Limb (tissue), 2 donors: Measurements from ENCODE around the gene CCDC106.

Source experiments
- DNase-seq, 2 donors: peaks; one replicate each; pipeline ENCODE4 v3.0.0-alpha.2; 2016; ENCODE audit errors: extremely low spot score in 2 of 2

The CCDC106 gene

GRCh38 chr19:55650126-55650557 is 2.1 kb downstream of the CCDC106 start:
- DNase-seq: no peak

GRCh38 chr19:55650602-55651230 is 2.7 kb downstream of the CCDC106 start:
- peak in 1 of 2 donors; percentile 26 for DNase-seq

GRCh38 chr19:55651236-55651635 is 3.2 kb downstream of the CCDC106 start:
- peak in 1 of 2 donors; percentile 34 for DNase-seq

DNA sequence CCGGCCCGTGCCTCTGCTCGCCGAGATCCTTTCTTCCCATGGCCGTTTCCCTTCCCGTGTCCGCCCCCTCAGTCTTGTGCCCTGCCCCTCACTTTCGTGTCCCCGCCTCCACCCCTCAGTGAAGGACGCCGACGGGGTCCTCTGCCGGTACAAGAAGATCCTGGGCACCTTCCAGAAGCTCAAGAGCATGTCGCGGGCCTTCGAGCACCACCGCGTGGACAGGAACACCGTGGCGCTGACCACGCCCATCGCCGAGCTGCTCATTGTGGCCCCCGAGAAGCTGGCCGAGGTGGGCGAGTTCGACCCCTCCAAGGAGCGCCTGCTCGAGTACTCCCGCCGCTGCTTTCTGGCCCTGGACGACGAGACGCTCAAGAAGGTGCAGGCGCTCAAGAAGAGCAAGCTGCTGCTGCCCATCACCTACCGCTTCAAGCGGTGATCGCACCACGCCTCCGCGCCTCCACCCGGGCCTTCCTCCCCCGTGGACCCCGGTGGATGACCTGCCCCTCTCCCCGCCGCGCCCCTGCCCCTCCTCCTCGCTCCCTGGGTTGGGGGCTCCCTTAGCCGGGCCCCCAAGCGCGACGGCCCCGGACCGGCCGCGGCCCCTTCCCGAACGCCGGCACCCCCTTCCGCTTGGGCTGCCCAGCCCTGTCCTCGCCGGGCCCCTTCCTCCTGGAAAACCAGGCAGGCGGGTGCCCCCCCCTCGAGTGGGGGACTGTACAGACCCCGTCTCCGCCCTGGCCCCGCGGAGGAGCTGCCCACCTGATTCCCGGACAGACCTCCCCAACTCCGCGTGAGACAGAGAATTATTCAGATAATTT is 4.5 kb downstream of the CCDC106 start:
- DNase-seq: peak in 1 of 2 donors; percentile 52

DNA sequence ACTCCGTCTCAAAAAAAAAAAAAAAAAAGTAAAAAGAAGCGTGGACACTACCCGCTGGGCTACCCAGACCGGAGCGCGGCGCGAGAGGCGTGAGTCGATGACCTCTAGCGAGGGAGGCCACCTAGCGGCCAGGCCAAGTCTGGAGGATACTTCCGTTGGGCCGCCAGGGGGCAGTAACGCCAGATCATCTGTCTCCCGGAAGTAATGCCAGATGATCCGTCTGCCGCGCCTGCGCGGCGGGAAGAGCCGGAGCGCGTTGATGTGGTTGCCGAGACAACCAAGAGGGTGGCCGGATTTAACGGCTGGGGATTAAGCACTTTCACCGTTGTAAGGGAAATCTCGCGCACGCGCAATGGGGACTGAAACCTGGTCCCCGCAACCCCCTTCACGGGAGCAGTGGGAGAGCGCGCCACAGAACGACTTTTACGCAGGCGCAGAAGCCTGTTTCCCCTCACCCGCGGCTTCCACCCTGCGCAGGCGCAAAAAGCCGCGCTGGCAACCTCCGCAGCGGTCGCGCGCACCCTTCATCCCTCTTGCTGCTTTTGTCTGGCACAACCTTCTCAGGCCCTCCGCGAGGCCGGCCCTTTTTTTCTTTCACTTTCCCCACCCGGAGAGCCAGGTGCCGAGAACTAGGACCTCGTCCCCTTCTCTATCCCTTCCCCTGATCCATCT is 5.8 kb downstream of the CCDC106 start:
- DNase-seq: peak; percentile 99 to 100

DNA sequence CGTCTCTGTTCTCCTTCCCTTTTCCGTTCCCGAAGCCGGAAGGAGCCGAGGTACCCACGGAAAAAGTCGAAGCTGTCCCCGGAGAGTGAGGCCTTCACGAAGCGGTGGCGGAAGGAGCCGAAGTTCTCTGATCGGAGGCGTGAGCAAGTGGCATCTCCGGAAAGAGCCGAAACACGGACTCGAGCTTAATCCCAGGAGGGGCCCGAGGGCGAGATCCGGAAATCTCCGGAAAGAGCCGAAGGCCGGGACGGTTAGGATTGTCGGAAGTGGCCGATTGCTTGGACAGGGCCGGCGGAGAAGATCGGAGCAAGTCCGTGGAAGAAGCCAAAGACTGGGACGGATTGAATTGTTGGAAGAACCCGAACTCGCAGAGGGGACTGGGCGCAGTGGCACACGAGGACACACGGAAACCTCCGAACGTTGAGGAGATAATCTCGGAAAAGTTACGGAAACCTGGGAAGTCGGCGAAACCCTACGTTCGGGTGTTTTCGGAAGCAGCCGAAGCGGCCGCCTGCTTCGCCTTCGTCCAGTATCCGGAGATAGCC is 6.4 kb downstream of the CCDC106 start:
- DNase-seq: peak; percentile 99 to 100

- peak; percentile 96 to 99 for DNase-seq
Measured at GRCh38 chr19:55654868-55655647, 7.0 kb downstream of the CCDC106 start, which contains the start of gene U2AF2. U2AF2 (plus strand) TSS chr19:55655035; CDS start chr19:55655105, 70 bp downstream.

DNA sequence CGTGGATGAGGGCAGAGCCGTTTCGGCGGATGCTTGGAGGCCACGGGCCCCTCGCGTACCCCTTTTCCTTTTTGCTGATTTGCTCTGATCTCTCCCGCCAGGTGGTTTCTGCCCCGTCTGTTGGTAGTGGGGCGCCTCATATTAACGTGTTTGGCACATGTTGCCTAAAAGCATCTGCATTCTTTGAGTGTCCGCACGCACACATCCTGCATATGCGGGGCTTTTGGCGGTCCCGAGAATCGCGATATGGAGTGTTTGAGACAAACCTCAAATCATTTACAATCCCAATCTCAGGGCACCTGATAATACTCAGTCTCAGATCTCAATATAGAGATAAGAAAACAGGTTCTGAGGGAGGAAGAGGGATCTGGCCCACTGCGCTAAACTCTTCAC is 7.6 kb downstream of the CCDC106 start:
- no peak for DNase-seq

GRCh38 chr19:55656552-55656951 is 8.5 kb downstream of the CCDC106 start:
- no peak for DNase-seq

GRCh38 chr19:55656988-55657747 is 9.2 kb downstream of the CCDC106 start:
- DNase-seq: no peak

DNA sequence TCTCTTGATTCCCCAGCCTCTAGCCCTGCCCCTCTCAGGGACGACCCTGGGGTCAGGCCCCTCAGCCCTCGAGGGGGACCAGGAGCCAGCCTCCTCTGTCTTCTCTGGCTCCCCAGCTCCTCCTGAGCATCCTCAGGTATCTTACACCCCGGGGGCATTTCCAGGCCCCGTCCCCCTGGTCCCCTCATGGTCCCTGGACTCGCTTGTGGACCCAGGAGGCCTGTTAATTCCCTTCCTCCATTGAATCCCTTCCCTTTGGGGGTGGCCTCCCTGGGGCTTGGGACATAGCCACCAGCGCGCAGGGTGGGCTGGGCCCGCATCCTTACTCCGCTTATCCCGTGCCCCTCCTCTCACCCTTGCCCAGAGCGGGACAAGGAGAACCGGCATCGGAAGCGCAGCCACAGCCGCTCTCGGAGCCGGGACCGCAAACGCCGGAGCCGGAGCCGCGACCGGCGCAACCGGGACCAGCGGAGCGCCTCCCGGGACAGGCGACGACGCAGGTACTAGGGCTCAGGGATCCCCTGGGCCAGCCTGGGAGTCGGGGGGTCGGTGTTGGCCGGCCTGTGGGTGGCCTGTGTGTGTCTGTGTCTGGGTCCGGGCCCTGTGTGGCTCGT is 10.9 kb downstream of the CCDC106 start:
- no peak for DNase-seq

DNA sequence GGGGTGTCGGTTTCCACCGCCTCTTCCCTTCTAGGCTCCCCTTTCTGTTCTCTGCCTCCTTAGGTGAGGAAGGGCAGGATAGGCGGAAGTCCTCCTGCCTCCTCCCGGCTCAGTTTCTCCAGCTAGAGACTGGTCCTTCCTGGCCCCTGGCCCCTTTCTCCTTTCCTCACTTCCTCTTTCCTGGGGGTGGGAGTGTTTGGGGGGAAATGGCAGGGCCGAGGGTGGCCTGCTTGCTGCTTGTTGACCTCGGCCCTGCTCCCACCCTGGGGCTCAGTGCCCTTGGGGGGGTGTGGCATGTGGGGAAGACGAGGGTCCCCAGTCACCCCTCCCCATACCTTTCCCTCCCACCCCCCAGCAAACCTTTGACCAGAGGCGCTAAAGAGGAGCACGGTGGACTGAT is 11.8 kb downstream of the CCDC106 start:
- no peak for DNase-seq

DNA sequence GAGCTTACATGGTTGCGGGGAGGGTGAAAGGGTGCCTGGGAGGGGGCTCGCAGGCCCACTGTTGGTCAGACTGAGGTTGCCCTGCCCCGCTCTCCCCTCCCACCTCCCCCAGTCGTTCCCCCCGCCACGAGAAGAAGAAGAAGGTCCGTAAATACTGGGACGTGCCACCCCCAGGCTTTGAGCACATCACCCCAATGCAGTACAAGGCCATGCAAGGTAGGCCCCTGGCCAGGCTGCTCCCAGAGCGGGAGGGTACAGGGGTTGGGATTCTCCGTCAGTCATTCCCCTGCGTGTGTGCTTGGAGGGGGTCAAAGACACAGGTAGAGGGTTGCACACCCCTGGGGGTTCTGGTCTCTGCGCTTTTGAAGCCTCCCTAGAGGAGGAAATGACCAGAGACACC is 12.4 kb downstream of the CCDC106 start:
- DNase-seq: no peak

GRCh38 chr19:55660991-55661390 is 13.0 kb downstream of the CCDC106 start:
- no peak for DNase-seq

- no peak for DNase-seq
Measured at GRCh38 chr19:55661826-55662225, 13.8 kb downstream of the CCDC106 start.

- no peak for DNase-seq
Measured at GRCh38 chr19:55663846-55664536, 16.0 kb downstream of the CCDC106 start.

DNA sequence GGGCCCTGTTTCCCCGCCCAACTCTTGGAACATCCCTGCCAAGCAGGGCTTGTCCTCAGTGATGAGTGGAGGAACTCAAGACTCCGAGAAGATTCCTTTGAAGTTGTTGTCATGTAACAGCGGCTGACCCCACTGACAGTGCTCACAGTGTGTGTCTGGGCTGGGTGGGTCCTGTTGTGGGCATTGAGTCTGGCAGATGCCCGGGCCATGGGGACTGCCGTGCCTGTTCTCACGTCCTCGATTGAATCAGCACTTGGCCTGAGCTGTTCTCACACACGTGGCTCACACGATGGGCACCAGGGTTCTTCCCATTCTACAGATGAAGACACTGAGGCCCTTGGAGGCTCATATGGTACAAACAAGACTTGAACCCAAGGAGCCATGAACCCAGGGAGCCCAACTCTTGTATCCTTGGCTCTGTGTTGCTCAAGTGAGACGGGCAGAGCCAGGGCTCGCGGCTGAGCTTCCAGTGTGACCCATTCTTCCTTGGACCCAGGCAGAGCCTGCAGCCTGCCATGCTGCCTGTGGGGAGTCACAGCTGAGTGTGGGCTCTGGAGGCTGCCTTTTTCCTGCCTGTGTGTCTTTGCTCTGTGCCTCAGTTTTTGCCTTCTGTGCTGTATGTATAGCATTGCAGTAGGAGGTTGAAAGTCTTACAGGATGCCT is 18.5 kb downstream of the CCDC106 start:
- DNase-seq: no peak

- no peak for DNase-seq
Measured at GRCh38 chr19:55667006-55667381, 19.0 kb downstream of the CCDC106 start.

DNA sequence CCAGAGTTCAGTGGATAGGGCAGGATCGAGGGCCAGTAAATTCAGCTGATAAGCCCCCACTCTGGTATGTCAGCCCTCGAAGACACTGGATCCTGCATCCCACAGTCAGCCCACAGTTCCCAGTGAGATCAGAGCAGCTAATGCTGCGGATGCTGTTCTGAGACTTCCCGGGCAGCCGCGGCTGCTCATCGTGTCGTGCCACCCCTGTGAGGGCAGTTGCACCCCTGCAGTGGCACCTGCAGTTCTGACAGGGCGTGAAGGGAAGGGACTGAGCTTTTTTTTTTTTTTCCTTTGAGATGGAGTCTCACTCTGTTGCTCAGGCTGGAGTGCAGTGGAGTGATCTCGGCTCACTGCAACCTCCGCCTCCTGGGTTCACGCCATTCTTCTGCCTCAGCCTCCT is 19.5 kb downstream of the CCDC106 start:
- DNase-seq: no peak
